Stimulated activated CD4-positive, alpha-beta T cell treated with anti-CD3 and anti-CD28 coated beads, TNF-alpha, amount 100 ng/mL, for 24 hours (primary cell): ENCODE measurements around the gene NUB1.

Source experiments
- DNase-seq, 3 experiments: peaks; one replicate each; pipeline ENCODE4 v3.0.0-alpha.2; 2020; ENCODE audit warnings: low read depth in 3 of 3

Gene NUB1

GRCh38 chr7:151377406-151377805, 35.8 kb downstream of the NUB1 start:
- no peak for DNase-seq

- no peak for DNase-seq
Measured at GRCh38 chr7:151378011-151378410, 36.4 kb downstream of the NUB1 start.

- DNase-seq: no peak
Measured at GRCh38 chr7:151378496-151379192, 37.0 kb downstream of the NUB1 start.

- DNase-seq: no peak
Measured at GRCh38 chr7:151379193-151379520, 37.5 kb downstream of the NUB1 start.

- no peak for DNase-seq
Measured at GRCh38 chr7:151379534-151380198, 38.1 kb downstream of the NUB1 start.

GRCh38 chr7:151380199-151381097, 38.8 kb downstream of the NUB1 start:
- DNase-seq: no peak

- DNase-seq: no peak
Measured at GRCh38 chr7:151381098-151381347, 39.4 kb downstream of the NUB1 start.

GRCh38 chr7:151381348-151382078, 39.9 kb downstream of the NUB1 start:
- peak in 1 of 3 experiments; percentile 11 for DNase-seq

- DNase-seq: peak in 1 of 3 experiments; percentile 5
Measured at GRCh38 chr7:151382079-151382885, 40.7 kb downstream of the NUB1 start.

- DNase-seq: no peak
Measured at GRCh38 chr7:151383638-151384351, 42.2 kb downstream of the NUB1 start.

- no peak for DNase-seq
Measured at GRCh38 chr7:151384352-151384697, 42.7 kb downstream of the NUB1 start.

GRCh38 chr7:151384776-151385625, 43.4 kb downstream of the NUB1 start:
- DNase-seq: no peak

GRCh38 chr7:151385626-151386300, 44.2 kb downstream of the NUB1 start:
- no peak for DNase-seq

- DNase-seq: no peak
Measured at GRCh38 chr7:151386301-151387160, 44.9 kb downstream of the NUB1 start.

GRCh38 chr7:151387161-151388006, 45.8 kb downstream of the NUB1 start:
- no peak for DNase-seq

- no peak for DNase-seq
Measured at GRCh38 chr7:151388007-151388297, 46.3 kb downstream of the NUB1 start.

- DNase-seq: no peak
Measured at GRCh38 chr7:151388430-151388829, 46.8 kb downstream of the NUB1 start.
